ENCODE data around the gene TUBG1.

DNA sequence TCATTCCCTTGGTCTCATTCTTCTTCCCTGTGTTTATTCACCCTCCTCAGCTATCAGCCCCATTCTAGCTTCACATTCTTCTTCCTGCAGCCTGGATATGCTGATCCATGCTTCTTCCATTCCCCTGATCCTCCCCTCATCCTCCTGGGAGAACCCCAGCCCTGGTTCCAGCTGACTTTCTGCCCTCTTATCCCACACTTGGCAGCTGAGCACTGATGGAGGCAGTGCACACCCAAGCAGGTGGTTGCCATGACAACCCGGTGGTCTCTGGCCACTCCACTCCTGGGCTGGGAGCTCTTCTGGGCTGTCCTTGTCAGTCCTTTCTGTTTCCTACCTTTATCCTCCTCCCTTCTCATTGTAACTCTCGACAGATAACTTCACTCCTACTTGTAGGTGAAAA is 32.9 kb downstream of the TUBG1 start:
- TF ChIP-seq, protein P1, sequence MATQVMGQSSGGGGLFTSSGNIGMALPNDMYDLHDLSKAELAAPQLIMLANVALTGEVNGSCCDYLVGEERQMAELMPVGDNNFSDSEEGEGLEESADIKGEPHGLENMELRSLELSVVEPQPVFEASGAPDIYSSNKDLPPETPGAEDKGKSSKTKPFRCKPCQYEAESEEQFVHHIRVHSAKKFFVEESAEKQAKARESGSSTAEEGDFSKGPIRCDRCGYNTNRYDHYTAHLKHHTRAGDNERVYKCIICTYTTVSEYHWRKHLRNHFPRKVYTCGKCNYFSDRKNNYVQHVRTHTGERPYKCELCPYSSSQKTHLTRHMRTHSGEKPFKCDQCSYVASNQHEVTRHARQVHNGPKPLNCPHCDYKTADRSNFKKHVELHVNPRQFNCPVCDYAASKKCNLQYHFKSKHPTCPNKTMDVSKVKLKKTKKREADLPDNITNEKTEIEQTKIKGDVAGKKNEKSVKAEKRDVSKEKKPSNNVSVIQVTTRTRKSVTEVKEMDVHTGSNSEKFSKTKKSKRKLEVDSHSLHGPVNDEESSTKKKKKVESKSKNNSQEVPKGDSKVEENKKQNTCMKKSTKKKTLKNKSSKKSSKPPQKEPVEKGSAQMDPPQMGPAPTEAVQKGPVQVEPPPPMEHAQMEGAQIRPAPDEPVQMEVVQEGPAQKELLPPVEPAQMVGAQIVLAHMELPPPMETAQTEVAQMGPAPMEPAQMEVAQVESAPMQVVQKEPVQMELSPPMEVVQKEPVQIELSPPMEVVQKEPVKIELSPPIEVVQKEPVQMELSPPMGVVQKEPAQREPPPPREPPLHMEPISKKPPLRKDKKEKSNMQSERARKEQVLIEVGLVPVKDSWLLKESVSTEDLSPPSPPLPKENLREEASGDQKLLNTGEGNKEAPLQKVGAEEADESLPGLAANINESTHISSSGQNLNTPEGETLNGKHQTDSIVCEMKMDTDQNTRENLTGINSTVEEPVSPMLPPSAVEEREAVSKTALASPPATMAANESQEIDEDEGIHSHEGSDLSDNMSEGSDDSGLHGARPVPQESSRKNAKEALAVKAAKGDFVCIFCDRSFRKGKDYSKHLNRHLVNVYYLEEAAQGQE (IDR thresholded peaks at IDR 0.05; ENCODE audit: insufficient read depth in 1 of 2, low read depth in 2 of 2, low read length in 2 of 2), result no peak
- TF ChIP-seq SIN3A (IDR thresholded peaks at IDR 0.05; ENCODE audit: borderline replicate concordance, insufficient read depth, low read length) (no peak), TAF1 (IDR thresholded peaks at IDR 0.05; ENCODE audit: borderline replicate concordance, insufficient read depth, low read length) (no peak), POLR2AphosphoS5 (IDR thresholded peaks at IDR 0.05; ENCODE audit: low read depth, low read length) (no peak)

Measured in PFSK-1 (cell line).